GM21526 (cell line): Measurements from ENCODE around the gene CCL15.
"Not testable (repeated sequence)": the region's sequence is repeated elsewhere in the genome, so short reads cannot be mapped to it uniquely, and the experiment has no call there.

Experiments
- ATAC-seq: cut with Tn5 transposase; IDR thresholded peaks from one replicate; pipeline ENCODE4 v1.9.1; 2021; ENCODE audit warnings: moderate library complexity; ENCODE audit not compliant: unreplicated experiment, low FRiP score

Gene CCL15

DNA sequence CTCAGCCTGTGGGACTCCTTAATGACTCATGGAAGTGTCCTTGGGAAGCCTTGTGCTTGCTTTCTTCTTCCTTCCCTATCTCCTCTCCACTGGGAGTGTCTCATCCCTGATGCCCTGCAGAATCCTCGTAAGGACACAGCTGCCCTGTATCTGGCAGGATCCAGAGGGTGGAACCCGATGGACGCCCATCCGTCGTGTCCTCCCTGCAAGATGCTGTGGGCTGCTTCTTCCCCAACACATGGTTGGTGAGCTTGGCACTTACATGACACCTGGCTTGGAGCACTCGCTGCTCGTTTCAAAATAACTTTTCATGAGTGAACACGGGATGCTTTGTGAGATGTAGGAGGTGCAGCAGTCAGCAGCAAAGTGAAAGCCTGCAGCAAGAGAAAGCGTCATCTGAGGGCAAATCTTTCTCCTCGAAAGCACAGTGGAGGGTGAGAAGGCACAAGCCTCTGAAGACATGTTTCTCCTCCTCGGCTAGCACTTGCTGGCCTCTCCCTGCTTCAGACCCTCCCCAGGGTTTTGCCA is 3.3 kb downstream of the CCL15 start:
- ATAC-seq, result no peak

- not testable (repeated sequence) for ATAC-seq
These were observed 6.0 kb downstream of the CCL15 start for GRCh38 chr17:35995346-35995745.

DNA sequence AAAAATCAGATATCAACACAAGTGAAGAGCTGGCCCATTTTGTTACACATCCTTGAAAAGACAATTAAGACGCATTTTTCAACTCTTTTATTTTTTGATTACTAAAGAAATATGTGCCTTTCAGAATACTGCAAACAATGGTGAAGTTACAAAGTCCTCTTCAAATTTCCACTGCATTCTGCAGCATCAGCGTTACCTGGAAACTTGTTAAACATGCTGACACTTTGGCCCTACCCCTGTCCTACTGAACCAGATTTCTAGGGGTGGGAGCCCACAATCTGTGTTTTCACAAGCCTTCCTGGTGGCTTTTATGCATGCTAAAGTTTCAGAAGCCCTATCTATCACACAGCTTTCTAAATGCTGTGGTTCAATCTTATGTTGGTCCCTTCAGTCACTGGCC is 10.3 kb downstream of the CCL15 start:
- ATAC-seq, result no peak

GRCh38 chr17:35988164-35988563 is 13.2 kb downstream of the CCL15 start:
- ATAC-seq, result no peak

DNA sequence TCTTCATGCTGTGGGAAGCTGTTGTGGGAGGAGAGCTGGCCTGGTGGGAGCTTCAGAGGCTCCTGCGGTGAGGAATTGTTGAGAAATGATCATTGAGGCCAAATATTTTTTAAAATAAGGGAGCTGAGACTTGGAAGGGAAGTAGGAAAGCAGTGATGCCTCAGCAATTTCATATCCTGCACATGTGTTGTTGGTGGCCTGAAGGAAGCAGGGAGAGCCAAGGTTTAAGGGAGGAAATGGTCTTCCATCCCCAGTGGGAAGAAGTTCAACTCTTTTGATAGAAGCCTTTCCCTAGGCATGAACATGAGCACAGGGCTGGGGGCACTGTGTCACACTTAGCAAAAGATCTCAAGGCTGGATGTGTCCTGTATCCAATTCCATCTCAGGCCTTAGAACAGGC is 14.7 kb downstream of the CCL15 start, which contains the start of gene CCL14:
CCL14 (minus strand) TSS at position 87 of the 400 bp plus-strand sequence; CDS start at position 7, 80 bp downstream.
- ATAC-seq, result no peak

GRCh38 chr17:35984140-35984539 is 17.2 kb downstream of the CCL15 start:
- ATAC-seq, result no peak

- ATAC-seq, result no peak
These were observed 18.8 kb downstream of the CCL15 start for GRCh38 chr17:35982409-35983191.

GRCh38 chr17:35981908-35982330 is 19.4 kb downstream of the CCL15 start:
- no peak for ATAC-seq

DNA sequence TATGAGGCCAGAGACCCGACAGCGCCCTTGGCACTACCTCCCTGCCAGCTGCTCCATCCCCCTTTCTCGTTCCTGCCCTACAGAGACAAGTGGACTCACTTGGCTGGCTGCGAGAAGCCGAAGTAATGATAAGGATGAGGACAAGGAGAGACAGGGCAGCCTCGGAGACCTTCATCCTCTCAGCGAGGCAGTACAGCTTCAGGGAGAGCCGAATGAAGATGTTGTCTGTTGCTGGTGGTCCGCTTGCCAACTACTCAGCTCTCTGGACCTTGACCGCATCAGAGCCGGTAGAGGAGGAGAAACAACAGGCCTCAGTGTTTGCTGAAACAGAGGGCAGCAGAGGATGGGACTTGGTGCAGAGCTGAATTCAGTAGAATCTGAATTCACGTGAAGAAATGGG is 20.1 kb downstream of the CCL15 start, which contains the start of gene CCL16:
CCL16 (minus strand) TSS at position 252 of the 400 bp plus-strand sequence; CDS start at position 175, 77 bp downstream.
- no peak for ATAC-seq

- no peak for ATAC-seq
These were observed 23.0 kb downstream of the CCL15 start for GRCh38 chr17:35978346-35978745.

DNA sequence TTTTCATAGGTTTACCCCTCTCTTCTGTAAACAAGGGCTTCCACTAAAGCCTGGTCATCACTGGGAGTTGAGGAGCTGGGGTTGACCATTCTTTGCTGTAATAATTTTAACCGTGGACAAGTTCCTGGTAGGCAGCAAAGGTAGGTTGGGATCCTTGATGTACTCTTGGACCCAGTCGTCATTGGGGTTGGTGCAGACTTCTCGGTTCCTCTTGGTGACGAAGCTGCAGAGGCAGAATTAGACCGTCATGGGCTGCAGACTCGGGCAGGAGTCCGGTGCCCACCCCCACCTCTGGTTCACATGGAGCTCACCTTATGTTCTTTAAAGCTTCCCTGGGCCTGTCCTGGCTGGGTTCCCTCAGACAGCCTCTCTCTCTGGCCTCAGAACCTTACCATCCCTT is 23.8 kb downstream of the CCL15 start:
- ATAC-seq, result no peak

DNA sequence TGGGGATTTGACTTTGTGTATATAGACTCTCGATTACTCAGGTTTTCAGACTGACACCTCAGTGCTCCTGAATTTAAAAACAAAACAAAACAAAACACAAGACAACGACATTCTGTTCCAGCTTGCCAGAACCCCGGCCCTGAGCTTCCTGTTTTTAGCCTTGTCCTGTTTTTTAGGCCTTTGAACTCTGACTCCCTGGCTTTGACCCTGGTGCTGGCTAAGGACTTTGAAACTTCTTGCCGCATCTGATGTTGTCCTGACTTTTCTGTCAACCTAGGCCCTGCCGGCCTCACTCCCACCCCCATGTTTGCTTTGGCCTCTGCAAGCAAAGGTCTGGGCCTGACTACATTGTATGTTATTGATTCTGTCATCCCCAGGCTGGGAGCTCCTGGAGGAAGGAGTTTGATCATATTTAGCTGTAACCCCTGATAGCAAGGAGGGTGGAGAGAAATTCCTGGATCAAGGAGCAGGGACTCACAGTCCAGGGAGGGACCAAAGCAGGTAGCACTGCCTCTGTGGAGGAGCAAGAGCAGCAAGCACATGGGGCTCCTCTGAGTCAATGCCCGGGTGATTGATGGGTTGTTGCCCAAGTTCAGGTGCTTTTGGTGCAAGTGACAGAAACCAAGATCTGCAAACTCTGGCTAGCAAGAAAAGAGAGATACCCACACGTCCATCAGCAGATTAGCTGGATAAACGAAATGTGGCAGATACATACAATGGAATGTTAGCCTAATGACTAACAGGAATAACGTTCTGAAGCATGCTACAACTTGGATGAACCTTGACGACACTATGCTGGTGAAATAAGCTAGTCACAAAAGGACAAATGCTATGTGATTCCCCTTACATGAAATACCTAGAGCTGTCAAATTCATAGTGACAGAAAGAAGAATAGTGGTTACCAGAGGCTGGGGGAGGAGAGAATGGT is 27.8 kb downstream of the CCL15 start:
- no peak for ATAC-seq

DNA sequence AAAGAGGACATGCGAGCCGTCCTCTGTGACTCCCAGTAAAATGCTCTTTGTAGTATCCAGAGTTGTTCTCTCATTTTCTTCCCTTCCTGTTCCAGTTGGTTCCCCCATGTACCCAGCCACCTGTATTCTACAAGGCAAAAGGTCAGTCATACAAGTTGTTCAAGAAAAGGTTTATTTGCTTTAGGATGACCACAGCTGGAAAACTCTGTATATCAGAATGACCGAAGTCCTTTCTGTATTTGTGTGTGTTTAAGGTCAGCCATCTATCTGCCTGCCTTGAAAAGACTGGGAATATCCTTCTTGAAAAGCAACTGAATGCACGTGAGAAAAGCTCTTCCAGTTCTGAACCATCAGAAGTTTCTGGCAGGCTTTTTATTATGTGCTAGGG is 28.4 kb downstream of the CCL15 start:
- no peak for ATAC-seq

DNA sequence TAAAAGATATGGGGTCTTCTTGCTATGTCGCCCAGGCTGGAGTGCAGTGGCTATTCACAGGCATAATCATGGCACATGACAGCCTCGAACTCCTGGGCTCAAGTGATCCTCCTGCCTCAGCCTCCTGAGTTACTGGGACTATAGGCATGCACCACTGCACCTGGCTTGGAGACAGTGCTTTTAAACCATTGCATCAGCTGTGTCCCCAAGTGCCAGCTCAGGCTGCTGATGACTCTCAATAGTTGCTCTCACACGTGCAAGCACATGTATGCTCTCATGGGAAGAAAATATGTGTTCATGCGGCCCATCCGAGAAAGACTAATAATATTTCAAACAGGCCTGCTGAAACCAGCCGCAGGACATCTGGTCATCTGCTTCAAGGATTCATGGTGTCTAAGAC is 28.8 kb downstream of the CCL15 start:
- ATAC-seq, result no peak

GRCh38 chr17:35972066-35972465 is 29.3 kb downstream of the CCL15 start:
- ATAC-seq, result no peak

DNA sequence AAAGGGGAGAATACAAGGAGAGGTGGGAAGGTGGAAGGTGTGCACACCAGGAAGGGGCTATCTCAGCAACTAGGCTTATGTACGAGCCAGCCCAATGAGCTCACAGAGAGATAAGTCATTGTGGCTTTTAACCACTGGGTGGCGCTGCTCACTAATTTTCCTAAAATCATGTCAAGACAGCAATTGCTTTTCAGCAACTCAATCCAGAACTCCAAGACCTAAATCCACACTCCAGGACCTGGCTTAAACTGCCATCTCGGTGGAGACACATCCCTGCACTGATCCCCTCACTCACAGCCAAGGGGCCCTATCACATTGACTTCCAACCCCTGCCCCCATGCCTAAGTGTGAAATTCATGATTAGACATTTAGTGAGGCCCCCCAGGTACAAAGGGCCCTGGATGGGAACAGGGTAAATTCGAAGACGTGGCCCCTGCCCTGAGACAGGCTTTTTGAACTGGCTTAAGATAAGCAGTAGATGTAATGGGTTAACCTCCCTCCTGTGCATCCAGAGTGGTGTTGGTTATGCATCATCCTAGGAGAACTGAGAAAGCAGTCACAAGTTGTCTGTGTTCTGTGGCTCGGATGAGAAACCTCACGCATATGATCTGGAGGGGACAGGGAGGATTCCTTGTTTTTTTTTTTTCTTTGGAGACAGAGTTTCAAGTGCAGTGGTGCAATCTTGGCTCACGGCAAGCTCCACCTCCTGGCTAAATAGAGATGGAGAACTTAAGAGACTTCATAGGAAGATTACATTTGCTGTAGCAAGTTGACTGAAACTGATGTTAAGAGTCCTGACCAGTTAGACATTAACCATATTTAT is 31.6 kb downstream of the CCL15 start:
- ATAC-seq, result no peak

- no peak for ATAC-seq
These were observed 32.8 kb downstream of the CCL15 start for GRCh38 chr17:35968520-35969054.

DNA sequence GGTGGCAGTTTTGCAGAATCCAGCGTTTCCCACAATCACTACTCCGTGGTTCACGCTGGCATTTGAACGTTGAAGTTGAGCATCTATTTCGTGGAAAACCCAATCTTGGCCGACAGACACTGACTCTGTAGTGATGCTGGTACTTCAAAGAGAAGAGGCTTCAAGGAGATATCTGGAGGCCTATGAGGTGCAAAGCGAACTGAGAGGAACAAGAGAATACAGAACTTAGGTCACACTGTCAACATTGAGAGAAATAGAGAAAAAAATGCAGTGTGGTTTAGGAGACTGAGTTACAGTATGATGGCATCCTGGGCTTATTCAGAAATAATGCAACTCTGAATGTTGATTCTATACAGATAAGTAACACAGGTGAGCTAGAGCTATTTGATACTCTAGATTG is 36.1 kb downstream of the CCL15 start:
- ATAC-seq, result no peak

- no peak for ATAC-seq
These were observed 37.7 kb downstream of the CCL15 start for GRCh38 chr17:35963663-35964062.

DNA sequence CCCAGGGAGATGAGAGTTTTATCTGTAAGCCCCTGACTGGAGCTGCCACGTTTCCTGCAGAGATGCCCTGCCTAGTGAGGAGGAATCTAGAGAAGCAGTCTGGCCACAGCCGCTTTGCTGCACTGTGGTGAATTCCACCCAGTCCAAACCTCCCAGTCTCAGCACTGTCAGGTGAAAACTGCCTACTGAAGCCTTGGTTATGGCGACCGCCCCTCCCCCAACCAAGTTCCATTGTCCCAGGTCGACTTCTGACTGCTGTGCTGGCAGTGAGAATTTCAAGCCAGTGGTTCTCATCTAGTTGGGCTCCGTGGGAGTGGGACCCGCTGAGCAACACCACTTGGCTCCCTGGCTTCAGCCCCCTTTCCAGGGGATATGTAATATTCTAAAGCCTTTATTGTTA is 47.6 kb downstream of the CCL15 start:
- no peak for ATAC-seq
